LNCaP clone FGC (cell line): ENCODE measurements around the gene MRPL46.
A peak's percentile ranks its signal among the peaks of the same experiment; 100 is the strongest.
"Not testable (repeated sequence)": the region's sequence is repeated elsewhere in the genome, so short reads cannot be mapped to it uniquely, and the experiment has no call there.

Experiments
- DNase-seq: peaks from one replicate; pipeline ENCODE4 v3.0.0-alpha.2; 2011; ENCODE audit warnings: low read depth
- H3K4me3 ChIP-seq: 2 replicates; pipeline ENCODE4 v1.5.1; 2011; ENCODE audit warnings: mild to moderate bottlenecking, low read depth, low read length, control low read depth
- TF ChIP-seq, protein P1 (sequence below): IDR thresholded peaks from 2 replicates; pipeline ENCODE4 v1.5.1; 2012; ENCODE audit warnings: mild to moderate bottlenecking; ENCODE audit not compliant: control insufficient read depth, insufficient read depth; ENCODE audit errors: extremely low read depth

Gene MRPL46

DNA sequence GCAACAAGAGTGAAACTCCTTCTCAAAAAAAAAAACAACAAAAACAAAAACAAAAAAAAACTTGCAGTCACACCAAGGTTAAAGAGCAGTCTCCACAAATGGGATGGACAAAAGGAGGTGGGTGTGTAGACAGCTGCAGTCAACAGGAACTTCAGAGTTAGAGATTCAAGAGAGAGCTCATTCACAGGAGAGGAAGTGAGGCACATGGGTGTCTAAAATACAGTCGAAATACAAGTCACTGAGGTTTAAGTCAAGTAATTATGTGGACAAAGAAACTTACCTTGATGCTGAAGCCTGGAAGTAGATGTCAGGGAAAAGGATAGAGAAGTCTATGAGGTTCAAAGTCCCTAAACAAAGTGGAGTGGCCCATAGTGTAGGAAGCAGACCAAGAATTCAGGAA, 15.1 kb upstream of the MRPL46 start:
- H3K4me3 ChIP-seq, result no peak overlapping the region
- DNase-seq, result no peak
- TF ChIP-seq, protein P1, sequence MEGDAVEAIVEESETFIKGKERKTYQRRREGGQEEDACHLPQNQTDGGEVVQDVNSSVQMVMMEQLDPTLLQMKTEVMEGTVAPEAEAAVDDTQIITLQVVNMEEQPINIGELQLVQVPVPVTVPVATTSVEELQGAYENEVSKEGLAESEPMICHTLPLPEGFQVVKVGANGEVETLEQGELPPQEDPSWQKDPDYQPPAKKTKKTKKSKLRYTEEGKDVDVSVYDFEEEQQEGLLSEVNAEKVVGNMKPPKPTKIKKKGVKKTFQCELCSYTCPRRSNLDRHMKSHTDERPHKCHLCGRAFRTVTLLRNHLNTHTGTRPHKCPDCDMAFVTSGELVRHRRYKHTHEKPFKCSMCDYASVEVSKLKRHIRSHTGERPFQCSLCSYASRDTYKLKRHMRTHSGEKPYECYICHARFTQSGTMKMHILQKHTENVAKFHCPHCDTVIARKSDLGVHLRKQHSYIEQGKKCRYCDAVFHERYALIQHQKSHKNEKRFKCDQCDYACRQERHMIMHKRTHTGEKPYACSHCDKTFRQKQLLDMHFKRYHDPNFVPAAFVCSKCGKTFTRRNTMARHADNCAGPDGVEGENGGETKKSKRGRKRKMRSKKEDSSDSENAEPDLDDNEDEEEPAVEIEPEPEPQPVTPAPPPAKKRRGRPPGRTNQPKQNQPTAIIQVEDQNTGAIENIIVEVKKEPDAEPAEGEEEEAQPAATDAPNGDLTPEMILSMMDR, result no peak

DNA sequence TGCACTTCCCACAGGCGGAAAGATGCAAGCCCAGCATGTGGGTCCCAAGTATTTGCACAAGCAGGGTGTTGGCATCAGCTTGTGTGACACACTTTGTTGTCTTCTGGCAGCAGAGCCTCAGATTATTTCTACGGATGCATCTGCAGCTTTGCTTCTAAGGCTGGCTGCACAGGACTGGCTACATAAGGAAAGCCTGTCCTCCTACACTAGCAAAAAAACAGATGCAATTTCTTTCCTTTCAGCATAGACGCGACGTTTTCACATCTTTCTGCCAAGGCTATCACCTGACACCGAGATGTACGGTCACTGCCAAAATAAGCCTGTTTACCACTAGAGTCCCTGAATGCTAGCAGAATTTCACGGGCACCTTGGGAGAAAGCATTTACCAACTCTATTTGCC, 13.8 kb upstream of the MRPL46 start:
- no peak overlapping the region for H3K4me3 ChIP-seq
- DNase-seq, result no peak
- TF ChIP-seq, protein P1, result no peak

DNA sequence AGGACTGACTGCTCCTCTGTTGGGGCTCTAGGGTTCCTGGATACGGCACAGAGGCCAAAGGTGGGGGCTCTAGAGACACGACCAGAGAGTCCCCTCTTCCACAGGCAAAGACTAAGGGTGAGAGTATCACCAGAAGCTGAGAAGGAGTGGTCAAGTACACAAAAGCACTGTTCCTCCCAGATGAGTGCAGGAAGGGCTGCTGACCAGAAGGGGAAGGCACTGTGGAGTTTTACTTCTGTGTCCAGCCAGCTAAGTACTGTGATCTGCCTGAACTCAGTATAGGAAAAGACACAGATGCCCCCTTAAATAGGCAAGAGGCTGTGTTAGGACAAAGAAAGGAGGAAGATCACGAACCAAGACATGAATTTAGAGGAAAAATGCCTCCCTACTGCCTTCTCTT, 12.0 kb upstream of the MRPL46 start:
- H3K4me3 ChIP-seq, result no peak overlapping the region
- TF ChIP-seq, protein P1, result no peak
- no peak for DNase-seq

DNA sequence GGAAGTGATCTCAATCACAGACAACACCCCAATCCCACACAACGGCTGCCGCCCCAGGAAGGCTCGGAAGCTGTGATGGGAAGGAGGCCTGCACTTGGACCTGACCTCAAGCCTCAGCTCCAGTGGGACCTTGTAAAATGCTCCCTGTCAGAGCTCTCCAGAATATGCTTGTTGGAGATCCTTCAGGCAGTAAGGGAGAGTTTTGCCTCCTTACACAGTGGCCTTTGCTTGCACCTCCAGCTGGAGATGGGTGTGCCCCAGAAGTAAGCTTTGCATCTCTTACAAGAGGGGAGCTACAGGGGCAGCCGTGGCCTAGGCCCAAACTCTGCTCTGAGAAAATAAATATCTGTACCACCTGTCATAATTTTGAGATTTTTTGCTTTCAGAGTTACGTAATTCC, 10.7 kb upstream of the MRPL46 start:
- TF ChIP-seq, protein P1, result no peak
- no peak for DNase-seq
- H3K4me3 ChIP-seq, result no peak overlapping the region

- H3K4me3 ChIP-seq, result no peak overlapping the region
- TF ChIP-seq, protein P1, result no peak
- no peak for DNase-seq
These were observed 9.9 kb upstream of the MRPL46 start for GRCh38 chr15:88477126-88477525.

DNA sequence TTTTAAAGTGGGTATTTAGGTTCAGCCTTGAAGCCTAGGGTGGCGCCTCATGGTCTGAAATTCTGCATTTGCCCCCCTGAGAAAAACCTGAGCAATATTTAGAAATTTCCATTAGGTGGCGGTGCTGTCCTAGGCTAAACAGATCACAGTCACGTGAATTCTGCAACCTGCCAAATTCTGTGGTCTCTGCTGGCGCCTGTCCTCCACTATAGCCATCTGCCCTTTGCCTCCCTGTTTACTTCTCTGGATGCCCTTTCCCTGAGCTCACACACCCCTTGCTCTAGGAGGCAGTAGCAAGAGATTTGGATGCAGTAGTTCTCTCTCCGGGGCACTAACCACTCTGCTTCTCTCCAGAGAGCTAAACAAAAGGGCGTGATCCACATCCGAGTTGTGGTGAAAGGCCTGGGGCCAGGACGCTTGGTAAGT, 9.5 kb upstream of the MRPL46 start:
- H3K4me3 ChIP-seq, result no peak overlapping the region
- TF ChIP-seq, protein P1, result peak; percentile 55
- peak; percentile 30 for DNase-seq

- DNase-seq, H3K4me3 ChIP-seq: not testable (repeated sequence)
These were observed 6.6 kb upstream of the MRPL46 start for GRCh38 chr15:88473661-88474293.
